A549 (cell line): Measurements from ENCODE around the gene PPAN. TPM values are rescaled to one million over a fixed set of nuclear protein-coding genes. Genes with fewer than 3 reads are reported as not detected.
A peak's percentile ranks its signal among the peaks of the same experiment; 100 is the strongest.

ENCODE experiments used
- ATAC-seq, 2 experiments: fragments of 200-7000 bp in 1 of 2; fragments of >200 bp in 1 of 2; cut with Nextera tagmentation in 1 of 2; cut with Tn5 transposase in 1 of 2; 3 replicates each; pipeline versions ENCODE4 v1.8.0 to v1.9.1; 2018 to 2020; ENCODE audit warnings: mild to moderate bottlenecking in 1 of 2, moderate library complexity in 1 of 2
- CTCF ChIA-PET: fragments of 300-600 bp; sonication (Branson Sonifier 250); formaldehyde crosslinking; extraction: SDS; loops from one replicate; lab custom pipeline; 2021; ENCODE audit warnings: antibody characterized with exemption, inconsistent platforms; lab: Yijun Ruan, JAX
- POLR2A ChIA-PET: fragments of 350-600 bp; formaldehyde crosslinking; extraction: SDS; loops from one replicate; lab custom pipeline; 2021; ENCODE audit warnings: antibody characterized with exemption, inconsistent platforms; lab: Yijun Ruan, JAX
- DNase-seq, 2 experiments: peaks; one replicate each; pipeline versions ENCODE4 v3.0.0 to v3.0.0-alpha.2; 2011 to 2016; ENCODE audit warnings: low read depth in 1 of 2, low spot score in 1 of 2
- FAIRE-seq: peaks from 2 replicates; lab custom pipeline; 2011; peaks lifted over from hg19 to GRCh38; lab: Jason Lieb, UNC
- H3K27ac ChIP-seq, 2 experiments: fragments of >200 bp; sonication (Bioruptor Twin); formaldehyde crosslinking; 3 replicates each; pipeline ENCODE4 v1.5.1; 2016 to 2017
- H3K4me1 ChIP-seq: fragments of >200 bp; sonication (Bioruptor Twin); formaldehyde crosslinking; 3 replicates; pipeline ENCODE4 v1.6.1; 2016
- H3K4me2 ChIP-seq: fragments of >200 bp; sonication (Bioruptor Twin); formaldehyde crosslinking; 3 replicates; pipeline ENCODE4 v1.6.1; 2016
- H3K4me3 ChIP-seq: fragments of >200 bp; sonication (Bioruptor Twin); formaldehyde crosslinking; 3 replicates; pipeline ENCODE4 v1.5.1; 2016
- H3K9me3 ChIP-seq: fragments of >200 bp; sonication (Bioruptor Twin); formaldehyde crosslinking; 3 replicates; pipeline ENCODE4 v1.6.1; 2016
- CBX2 ChIP-seq: fragments of 200-600 bp; sonication (generic); IDR thresholded peaks from 2 replicates; pipeline ENCODE4 v1.6.1; 2016; ENCODE audit warnings: low read depth, mild to moderate bottlenecking, borderline replicate concordance
- CHD2 ChIP-seq: fragments of 150-350 bp; IDR thresholded peaks from 2 replicates; pipeline ENCODE4 v1.6.1; 2014; ENCODE audit warnings: low read length; ENCODE audit not compliant: partially characterized antibody
- CHD4 ChIP-seq: fragments of 200-600 bp; sonication (generic); IDR thresholded peaks from 2 replicates; pipeline ENCODE4 v1.6.1; 2016; ENCODE audit warnings: antibody characterized with exemption, mild to moderate bottlenecking, borderline replicate concordance
- CTCF ChIP-seq: fragments of >200 bp; sonication (Bioruptor Twin); formaldehyde crosslinking; IDR thresholded peaks from 3 replicates; pipeline ENCODE4 v1.5.1; 2016
- FOSL2 ChIP-seq, 2 experiments: fragments of 450-650 bp in 1 of 2; fragments of >200 bp in 1 of 2; sonication (Bioruptor Twin) in 1 of 2; formaldehyde crosslinking; IDR thresholded peaks; 2 replicates each; pipeline versions ENCODE4 v1.5.0 to v1.6.1; 2016 to 2020; ENCODE audit warnings: mild to moderate bottlenecking in 1 of 2, moderate library complexity in 1 of 2
- GATA3 ChIP-seq: IDR thresholded peaks from 2 replicates; pipeline ENCODE4 v1.6.1; 2012; ENCODE audit warnings: borderline replicate concordance
- HEYL ChIP-seq: fragments of 250-450 bp; sonication (Bioruptor Pico); IDR thresholded peaks from 2 replicates; pipeline ENCODE4 v1.8.0; 2021; ENCODE audit warnings: mild to moderate bottlenecking, moderate library complexity
- HOXB13 ChIP-seq: fragments of 250-450 bp; sonication (Bioruptor Pico); IDR thresholded peaks from 2 replicates; pipeline ENCODE4 v1.5.0; 2020; ENCODE audit warnings: low read depth, mild to moderate bottlenecking, moderate library complexity
- HOXB5 ChIP-seq: fragments of 250-450 bp; sonication (Bioruptor Pico); IDR thresholded peaks from 2 replicates; pipeline ENCODE4 v1.5.0; 2020; ENCODE audit warnings: mild to moderate bottlenecking, moderate library complexity
- JUN ChIP-seq, 2 experiments: fragments of >200 bp; sonication (Bioruptor Twin); formaldehyde crosslinking; IDR thresholded peaks; 2 replicates in 1 of 2; 3 replicates in 1 of 2; pipeline ENCODE4 v1.6.1; 2016 to 2017
- KDM5A ChIP-seq: fragments of 200-600 bp; sonication (generic); IDR thresholded peaks from 2 replicates; pipeline ENCODE4 v1.6.1; 2016; ENCODE audit warnings: antibody characterized with exemption, mild to moderate bottlenecking
- MAZ ChIP-seq: fragments of 150-350 bp; IDR thresholded peaks from 2 replicates; pipeline ENCODE4 v1.6.1; 2014; ENCODE audit warnings: antibody characterized with exemption, low read depth, low read length, borderline replicate concordance
- MYC ChIP-seq: IDR thresholded peaks from 2 replicates; pipeline ENCODE4 v1.6.1; 2012; ENCODE audit warnings: mild to moderate bottlenecking, inconsistent platforms, low read length, improper control_type of control experiment, borderline replicate concordance
- NPAS2 ChIP-seq: fragments of 250-450 bp; sonication (Bioruptor Pico); IDR thresholded peaks from 2 replicates; pipeline ENCODE4 v1.8.0; 2022; ENCODE audit warnings: mild to moderate bottlenecking, moderate library complexity, borderline replicate concordance
- NR3C1 ChIP-seq: fragments of >200 bp; sonication (Bioruptor Twin); formaldehyde crosslinking; IDR thresholded peaks from 3 replicates; pipeline ENCODE4 v1.6.1; 2017
- PHF8 ChIP-seq: fragments of 200-600 bp; sonication (generic); IDR thresholded peaks from 2 replicates; pipeline ENCODE4 v1.6.1; 2016; ENCODE audit warnings: low read depth, mild to moderate bottlenecking, antibody characterized with exemption, moderate library complexity, borderline replicate concordance
- POLR2AphosphoS2 ChIP-seq: conservative IDR thresholded peaks from 2 replicates; pipeline ENCODE4 v1.6.1; 2012; ENCODE audit warnings: low read length, improper control_type of control experiment, inconsistent platforms
- RARB ChIP-seq: fragments of 250-450 bp; sonication (Bioruptor Pico); IDR thresholded peaks from 2 replicates; pipeline ENCODE4 v1.8.0; 2021; ENCODE audit warnings: mild to moderate bottlenecking, moderate library complexity
- REST ChIP-seq: fragments of 200-600 bp; sonication (generic); IDR thresholded peaks from 2 replicates; pipeline ENCODE4 v1.6.1; 2016; ENCODE audit warnings: antibody characterized with exemption, mild to moderate bottlenecking, moderate library complexity
- RFX5 ChIP-seq: fragments of 450-650 bp; IDR thresholded peaks from 2 replicates; pipeline ENCODE4 v1.7.1; 2014; ENCODE audit warnings: antibody characterized with exemption, mild to moderate bottlenecking, moderate library complexity
- ZSCAN20 ChIP-seq: fragments of 250-450 bp; sonication (Bioruptor Pico); IDR thresholded peaks from 2 replicates; pipeline ENCODE4 v1.8.0; 2022; ENCODE audit warnings: mild to moderate bottlenecking, moderate library complexity
- WGBS: methylation state at CpG from one replicate; pipeline ENCODE4 v1.1.6; 2017; ENCODE audit errors: missing lambda C conversion rate; 5-methylcytosine and 5-hydroxymethylcytosine counted together
- polyA plus RNA-seq, 4 experiments: library from polyadenylated mRNA; depleted of rRNA in 3 of 4; stranded (reverse); fragments of >200 nt; fragmentation: RNase III in 1 of 4; extraction: RNeasy Plus Mini Kit Qiagen cat#74134 plus additional on column Dnase treatment in 1 of 4; gene quantifications; 2 replicates in 3 of 4; 3 replicates in 1 of 4; pipeline ENCODE4 v1.2.3, GENCODE V29; 2011 to 2017
- TF ChIP-seq, protein P1 (sequence below): IDR thresholded peaks from 2 replicates; pipeline ENCODE4 v1.6.1; 2012; ENCODE audit warnings: low read depth, borderline replicate concordance
- TF ChIP-seq, protein P2 (sequence below): fragments of 250-450 bp; sonication (Bioruptor Pico); IDR thresholded peaks from 2 replicates; pipeline ENCODE4 v1.5.0; 2020; ENCODE audit warnings: low read depth, mild to moderate bottlenecking, moderate library complexity
- TF ChIP-seq, protein P3 (sequence below): fragments of 250-450 bp; sonication (Bioruptor Pico); IDR thresholded peaks from 2 replicates; pipeline ENCODE4 v1.5.0; 2021; ENCODE audit warnings: mild to moderate bottlenecking, moderate library complexity, borderline replicate concordance
- TF ChIP-seq, protein P4 (sequence below): fragments of >200 bp; sonication (Bioruptor Twin); formaldehyde crosslinking; IDR thresholded peaks from 2 replicates; pipeline ENCODE4 v1.6.1; 2016

PPAN gene
- polyA plus RNA-seq, 2 of the 4 experiments (the other 2 are of a cell fraction) = 26.6 to 65.0 TPM

DNA sequence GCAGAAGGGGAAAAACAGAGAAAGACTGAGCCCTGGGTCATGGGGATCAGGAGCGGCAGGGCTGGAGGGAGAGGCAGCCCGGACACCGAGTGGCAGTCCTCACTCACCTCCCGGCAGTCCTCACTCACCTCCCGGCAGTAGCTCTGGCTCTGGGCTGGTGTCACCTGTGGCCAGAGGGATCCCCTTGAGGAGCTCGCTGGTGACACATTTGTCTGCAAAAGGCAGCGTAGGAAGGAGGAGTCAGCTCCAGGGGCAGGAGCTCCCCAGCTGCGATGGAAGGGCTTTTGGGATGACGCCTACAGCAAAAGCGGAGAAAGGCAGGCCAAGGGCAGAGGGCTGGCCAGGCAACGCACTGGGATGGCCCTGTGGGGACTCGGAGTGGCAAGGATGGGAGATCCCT is 12.8 kb downstream of the PPAN start:
- no peak for FAIRE-seq
- 0 out of 3 replicates have a peak, but pooled peaks cover 5% of the 10 kb centered on the region for H3K4me1 ChIP-seq
- H3K4me2 ChIP-seq = peak overlapping the region; percentile 97
- ChIA-PET POLR2A (no interaction called here), CTCF (interaction anchor here (0.7 to 3.1 kb wide), 5 partner anchors 10 to 188 kb away, joined by 3 to 16 read pairs (median 3); no protein-coding TSS in a partner anchor)
- 23% methylated on average over 7 of the region's 12 CpGs for WGBS
- no peaks in the 10 kb centered on the region for H3K9me3 ChIP-seq
- DNase-seq = no peak
- ATAC-seq = no peak; a peak in 1 of 6 replicates
- H3K27ac ChIP-seq = peak overlapping the region; percentile 85 to 92
- peak overlapping the region; percentile 89 for H3K4me3 ChIP-seq
- TF ChIP-seq CHD2 (no peak), RFX5 (no peak), CBX2 (no peak), JUN (IDR thresholded peaks at IDR 0.05) (no peak), HOXB13 (CRISPR knock-in tag) (no peak), REST (no peak), HEYL (no peak), KDM5A (no peak), POLR2AphosphoS2 (no peak), NR3C1 (no peak), NPAS2 (CRISPR knock-in tag) (no peak), MYC (no peak), ZSCAN20 (no peak), RARB (CRISPR knock-in tag) (no peak), HOXB5 (CRISPR knock-in tag) (no peak)
- TF ChIP-seq, protein P1, sequence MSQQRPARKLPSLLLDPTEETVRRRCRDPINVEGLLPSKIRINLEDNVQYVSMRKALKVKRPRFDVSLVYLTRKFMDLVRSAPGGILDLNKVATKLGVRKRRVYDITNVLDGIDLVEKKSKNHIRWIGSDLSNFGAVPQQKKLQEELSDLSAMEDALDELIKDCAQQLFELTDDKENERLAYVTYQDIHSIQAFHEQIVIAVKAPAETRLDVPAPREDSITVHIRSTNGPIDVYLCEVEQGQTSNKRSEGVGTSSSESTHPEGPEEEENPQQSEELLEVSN = no peak
- TF ChIP-seq, protein P2, sequence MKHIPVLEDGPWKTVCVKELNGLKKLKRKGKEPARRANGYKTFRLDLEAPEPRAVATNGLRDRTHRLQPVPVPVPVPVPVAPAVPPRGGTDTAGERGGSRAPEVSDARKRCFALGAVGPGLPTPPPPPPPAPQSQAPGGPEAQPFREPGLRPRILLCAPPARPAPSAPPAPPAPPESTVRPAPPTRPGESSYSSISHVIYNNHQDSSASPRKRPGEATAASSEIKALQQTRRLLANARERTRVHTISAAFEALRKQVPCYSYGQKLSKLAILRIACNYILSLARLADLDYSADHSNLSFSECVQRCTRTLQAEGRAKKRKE = no peak

DNA sequence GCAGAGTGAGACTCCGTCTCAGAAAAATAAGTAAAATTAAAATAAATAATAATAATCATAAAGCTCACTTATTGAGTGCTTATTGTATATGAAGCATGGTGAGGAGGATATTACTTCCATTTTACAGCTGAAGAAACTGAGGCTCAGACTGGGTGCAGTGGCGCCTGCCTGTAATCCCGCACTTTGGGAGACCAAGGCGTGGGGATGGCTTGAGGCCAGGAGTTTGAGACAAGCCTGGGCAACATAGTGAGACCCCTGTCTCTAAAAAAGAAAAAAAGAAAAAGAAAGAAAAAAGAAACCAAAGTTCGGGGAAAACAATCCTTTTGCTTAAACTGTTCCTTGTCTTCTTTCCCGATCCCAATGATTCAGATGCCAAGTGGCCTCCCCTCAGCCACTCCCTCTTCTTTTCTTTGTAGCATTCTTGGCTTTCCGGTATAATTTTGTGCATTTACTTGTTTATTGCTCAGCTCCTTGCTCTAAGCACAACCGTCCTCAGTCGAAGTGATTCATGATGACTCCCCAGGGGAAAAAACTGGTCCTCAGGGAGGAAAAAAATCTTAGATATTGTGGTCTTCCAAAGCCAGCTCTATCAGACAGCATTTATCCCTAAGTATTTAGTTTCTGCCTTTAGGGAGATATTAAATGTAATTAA is 14.5 kb downstream of the PPAN start:
- ATAC-seq = no peak
- ChIA-PET POLR2A (interaction anchor here (0.6 kb wide), 1 partner anchor 1753 kb away, joined by 5 read pairs; no protein-coding TSS in a partner anchor), CTCF (interaction anchor here (0.6 to 3.1 kb wide), 13 partner anchors 11 to 274 kb away, joined by 3 to 16 read pairs (median 3); partner anchors contain the start of gene DNMT1)
- Histone ChIP-seq H3K4me1 (0 out of 3 replicates have a peak, but pooled peaks cover 5% of the 10 kb centered on the region), H3K4me3 (no peak overlapping the region), H3K9me3 (no peaks in the 10 kb centered on the region), H3K27ac (peak overlapping the region in 1 of 2 experiments; percentile 36; a peak in 2 of 6 replicates), H3K4me2 (peak overlapping the region; percentile 7; the same call in 1 of the 3 replicates)
- no peak for DNase-seq
- FAIRE-seq = no peak
- WGBS = 52% methylated on average over 9 of the region's 9 CpGs
- TF ChIP-seq CTCF (no peak), PHF8 (no peak), GATA3 (no peak), CHD4 (no peak), HEYL (no peak), MAZ (no peak), FOSL2 (IDR thresholded peaks at IDR 0.05) (no peak), FOSL2 (CRISPR knock-in tag; IDR thresholded peaks at IDR 0.05) (no peak), HOXB5 (CRISPR knock-in tag) (no peak), CBX2 (no peak)
- TF ChIP-seq, protein P3, sequence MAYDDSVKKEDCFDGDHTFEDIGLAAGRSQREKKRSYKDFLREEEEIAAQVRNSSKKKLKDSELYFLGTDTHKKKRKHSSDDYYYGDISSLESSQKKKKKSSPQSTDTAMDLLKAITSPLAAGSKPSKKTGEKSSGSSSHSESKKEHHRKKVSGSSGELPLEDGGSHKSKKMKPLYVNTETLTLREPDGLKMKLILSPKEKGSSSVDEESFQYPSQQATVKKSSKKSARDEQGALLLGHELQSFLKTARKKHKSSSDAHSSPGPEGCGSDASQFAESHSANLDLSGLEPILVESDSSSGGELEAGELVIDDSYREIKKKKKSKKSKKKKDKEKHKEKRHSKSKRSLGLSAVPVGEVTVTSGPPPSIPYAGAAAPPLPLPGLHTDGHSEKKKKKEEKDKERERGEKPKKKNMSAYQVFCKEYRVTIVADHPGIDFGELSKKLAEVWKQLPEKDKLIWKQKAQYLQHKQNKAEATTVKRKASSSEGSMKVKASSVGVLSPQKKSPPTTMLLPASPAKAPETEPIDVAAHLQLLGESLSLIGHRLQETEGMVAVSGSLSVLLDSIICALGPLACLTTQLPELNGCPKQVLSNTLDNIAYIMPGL (CRISPR knock-in tag) = no peak
- TF ChIP-seq, protein P4, sequence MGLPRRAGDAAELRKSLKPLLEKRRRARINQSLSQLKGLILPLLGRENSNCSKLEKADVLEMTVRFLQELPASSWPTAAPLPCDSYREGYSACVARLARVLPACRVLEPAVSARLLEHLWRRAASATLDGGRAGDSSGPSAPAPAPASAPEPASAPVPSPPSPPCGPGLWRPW = no peak
